HG03064 (cell line): ENCODE data around the gene POLR2L.

Experiments
- ATAC-seq: cut with Tn5 transposase; IDR thresholded peaks from one replicate; pipeline ENCODE4 v1.9.1; 2021; ENCODE audit warnings: low read depth; ENCODE audit not compliant: unreplicated experiment

Gene POLR2L

DNA sequence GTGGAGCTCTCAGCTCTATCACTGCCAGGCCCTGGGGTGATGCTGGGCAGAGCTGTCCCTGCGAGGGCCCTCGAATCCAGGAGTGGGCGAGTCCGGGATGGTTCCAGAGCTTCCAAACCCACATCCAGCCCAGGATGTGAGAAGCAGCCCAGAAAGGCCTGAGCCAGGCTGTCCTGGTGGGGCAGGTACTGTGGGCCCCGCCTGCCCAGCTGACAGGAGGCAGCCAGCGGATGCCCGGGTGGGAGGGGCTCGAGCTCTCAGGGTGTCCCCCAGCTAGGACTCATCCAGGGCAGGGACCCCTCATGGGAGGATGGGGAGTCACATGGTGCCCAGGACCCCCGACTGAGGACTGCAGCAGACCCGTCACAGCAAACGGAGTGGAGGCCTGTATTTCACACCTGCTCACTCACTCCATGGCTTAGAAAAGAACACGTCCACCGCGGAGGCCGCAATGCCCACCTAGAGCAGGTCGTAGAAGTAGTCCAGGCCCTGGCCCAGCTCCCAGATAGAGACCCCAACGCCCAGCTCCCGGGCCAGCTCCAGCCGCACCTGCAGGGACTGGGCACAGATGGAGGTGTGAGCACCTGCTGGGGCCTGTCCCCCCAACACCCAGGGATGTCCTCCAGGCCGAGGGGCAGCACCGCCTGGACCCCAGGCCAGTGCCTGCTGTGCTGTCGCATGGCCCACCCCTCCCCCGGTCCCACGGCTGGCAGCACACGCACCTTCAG, 27.2 kb upstream of the POLR2L start:
- ATAC-seq: no peak

DNA sequence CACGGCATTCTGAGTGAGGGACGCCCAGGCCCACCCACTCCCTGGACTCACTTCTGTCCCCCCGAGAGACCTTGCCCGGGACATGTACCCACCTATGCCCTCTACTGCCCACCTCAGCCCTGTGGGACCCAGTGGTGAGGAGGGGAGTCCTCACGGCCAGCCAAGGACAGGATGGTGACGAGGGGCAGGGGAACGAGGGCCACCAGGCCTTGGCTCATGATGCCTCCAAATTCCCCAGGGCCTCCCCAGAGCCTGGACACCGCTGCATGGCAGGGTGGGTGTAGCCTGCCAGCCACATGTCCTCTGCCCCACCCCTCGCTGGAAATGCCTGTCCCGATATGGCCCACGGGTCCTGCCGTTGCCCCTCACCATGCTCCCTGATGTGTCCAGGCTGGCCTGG, 26.5 kb upstream of the POLR2L start:
- ATAC-seq: no peak

DNA sequence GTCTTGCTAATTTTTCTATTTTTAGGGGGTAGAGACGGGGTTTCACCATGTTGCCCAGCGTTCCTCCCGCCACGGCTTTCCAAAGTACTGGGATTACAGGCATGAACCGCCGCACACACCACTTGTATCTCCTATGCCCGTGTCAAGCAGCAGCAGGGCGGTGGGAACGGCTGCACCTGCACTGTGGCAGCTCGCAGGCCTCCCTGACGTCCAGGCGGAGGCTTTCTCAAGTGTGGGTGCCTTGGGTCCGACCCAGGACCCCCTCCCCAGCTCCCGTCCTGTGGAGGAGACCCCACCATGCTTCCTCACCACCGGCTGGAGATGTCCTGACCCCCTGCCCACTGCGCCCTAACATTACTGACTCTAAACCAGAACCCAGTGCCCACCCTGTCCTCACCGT, 26.1 kb upstream of the POLR2L start:
- no peak for ATAC-seq

DNA sequence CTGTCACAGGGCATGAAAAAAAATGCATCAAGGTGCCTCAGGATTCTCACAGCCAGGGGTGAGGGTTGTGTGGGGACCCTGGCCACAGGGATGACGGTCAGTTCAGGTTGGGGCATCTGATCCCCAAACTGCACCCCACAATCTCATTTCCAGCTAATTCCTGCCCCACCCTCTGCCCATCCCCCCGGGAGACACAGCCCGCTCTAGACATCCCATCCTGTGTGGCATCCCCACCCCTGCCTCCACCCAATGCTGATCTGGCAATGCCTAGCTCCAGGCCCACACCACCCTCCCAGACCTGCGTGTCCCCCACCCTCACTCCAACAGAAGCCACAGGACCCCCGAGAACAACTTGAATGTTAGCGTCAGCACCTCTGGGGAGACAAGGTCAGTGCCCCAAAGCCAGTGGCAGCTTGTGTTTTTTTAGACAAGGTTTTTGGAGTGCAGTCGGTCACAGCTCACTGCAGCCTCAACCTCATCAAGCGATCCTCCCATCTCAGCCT, 25.6 kb upstream of the POLR2L start:
- no peak for ATAC-seq

DNA sequence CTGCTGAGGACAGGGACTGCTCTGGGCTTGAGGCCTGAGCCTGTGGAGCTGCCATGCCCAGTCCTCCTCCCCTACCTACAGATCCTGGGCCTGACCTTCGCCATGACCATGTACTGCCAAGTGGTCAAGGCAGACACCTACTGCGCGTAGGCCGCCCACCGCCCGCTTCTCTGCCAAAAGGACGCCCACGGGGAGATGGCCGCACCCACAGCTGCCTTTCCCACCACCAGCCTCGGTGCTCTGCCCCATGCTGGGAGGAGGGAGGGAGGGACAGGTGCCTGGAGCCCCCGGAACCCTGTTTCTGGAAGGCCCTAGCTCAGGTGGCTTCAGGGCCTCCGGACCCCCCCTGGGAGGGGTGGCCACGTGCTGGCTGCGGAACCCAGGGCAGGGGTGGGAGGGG, 24.2 kb upstream of the POLR2L start:
- no peak for ATAC-seq

DNA sequence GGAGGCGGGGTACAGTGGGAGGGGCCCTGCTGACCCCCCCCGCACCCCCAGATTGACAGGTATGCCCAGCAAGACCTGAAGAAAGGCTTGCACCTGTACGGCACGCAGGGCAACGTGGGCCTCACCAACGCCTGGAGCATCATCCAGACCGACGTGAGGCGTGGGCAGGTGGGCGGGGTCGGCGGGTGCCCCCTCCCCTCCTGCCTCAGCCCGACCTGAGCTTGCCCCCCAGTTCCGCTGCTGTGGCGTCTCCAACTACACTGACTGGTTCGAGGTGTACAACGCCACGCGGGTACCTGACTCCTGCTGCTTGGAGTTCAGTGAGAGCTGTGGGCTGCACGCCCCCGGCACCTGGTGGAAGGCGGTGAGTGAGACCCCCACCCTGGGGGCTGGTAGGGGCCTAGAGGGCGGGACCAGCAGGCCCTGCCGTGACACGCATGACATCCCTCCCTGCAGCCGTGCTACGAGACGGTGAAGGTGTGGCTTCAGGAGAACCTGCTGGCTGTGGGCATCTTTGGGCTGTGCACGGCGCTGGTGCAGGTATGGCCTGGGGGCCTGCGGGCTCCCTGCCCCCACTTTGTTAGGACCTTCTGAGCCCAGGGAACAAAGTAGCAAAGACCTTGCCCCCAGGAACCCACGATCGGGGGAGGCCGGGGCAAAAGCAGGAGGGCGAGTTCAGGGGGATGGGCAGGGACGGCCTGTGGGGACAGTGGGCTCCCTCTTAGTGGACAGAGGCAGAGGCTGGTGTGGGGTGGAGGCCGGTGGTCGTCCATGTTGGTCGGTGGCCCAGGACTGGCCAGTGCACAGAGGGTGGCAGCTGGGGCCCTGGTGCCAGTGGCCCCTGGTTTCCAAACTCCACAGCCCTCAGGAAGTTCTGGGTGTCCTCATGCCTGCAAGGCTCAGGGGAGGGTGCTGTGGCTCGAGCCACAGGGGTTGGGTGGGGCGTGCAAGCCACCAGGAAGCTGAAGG, 23.4 kb upstream of the POLR2L start:
- ATAC-seq: no peak

DNA sequence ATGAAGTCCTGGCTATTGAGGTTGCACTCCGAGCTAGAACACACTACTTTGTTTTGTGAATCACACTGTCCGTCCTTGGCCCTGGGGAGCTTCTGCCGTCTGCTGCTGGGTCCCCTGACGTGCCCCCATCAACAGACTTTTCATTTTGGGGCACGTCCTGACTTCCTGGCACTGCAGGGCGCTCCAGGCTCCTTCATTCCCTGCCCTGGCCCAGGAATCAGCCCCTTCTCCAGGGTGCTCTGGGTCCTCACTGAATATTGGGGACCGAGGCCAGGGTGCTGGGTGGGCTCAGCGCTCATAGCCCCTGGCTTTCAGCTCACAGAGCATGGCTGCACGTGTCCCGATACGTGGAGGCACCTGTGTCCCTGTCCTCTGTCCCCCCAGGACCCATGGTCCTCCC, 22.6 kb upstream of the POLR2L start:
- ATAC-seq: no peak

DNA sequence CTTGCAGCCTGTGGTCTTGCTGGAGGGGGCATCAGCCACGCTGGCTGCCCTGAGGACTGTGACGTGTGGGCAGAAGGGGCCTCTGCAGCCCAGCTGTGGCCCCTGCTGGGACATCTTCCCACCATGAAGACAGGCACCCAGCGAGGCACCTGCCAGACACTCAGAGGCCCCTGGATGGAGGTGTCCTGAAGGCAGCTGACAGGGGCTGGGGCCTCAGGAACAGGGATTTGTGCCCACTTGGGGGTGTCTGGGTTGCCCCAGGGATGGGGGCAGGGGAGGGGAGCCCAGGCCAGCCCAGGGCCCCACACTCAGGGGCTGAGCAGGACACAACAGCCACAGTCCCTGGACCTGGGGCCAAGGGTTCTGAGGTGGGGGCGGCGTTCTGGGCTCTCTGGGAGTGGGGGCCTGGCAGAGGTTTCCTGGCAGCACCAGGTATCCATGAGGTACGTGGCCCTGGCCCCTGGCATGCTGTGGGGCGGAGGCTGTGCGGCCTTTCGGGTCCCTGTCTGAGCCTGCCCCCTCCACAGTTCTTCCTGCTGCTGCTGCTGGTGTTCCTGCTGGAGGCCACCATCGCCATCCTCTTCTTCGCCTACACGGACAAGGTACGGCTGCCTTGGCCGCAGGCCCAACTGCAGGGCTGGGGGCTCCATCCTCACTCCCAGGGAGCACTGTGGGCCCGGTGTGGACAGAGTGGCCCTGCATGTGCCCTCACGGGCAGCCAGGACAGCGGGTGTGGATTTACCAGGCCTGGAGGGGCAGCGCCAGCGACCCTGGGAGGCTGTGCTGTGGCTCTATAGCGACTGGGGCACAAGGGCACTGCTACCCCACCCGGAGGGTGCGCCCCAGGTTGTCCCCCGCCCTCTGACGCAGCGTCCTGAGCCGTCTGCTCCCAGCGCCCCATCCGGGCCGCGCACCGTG, 21.8 kb upstream of the POLR2L start:
- ATAC-seq: no peak

DNA sequence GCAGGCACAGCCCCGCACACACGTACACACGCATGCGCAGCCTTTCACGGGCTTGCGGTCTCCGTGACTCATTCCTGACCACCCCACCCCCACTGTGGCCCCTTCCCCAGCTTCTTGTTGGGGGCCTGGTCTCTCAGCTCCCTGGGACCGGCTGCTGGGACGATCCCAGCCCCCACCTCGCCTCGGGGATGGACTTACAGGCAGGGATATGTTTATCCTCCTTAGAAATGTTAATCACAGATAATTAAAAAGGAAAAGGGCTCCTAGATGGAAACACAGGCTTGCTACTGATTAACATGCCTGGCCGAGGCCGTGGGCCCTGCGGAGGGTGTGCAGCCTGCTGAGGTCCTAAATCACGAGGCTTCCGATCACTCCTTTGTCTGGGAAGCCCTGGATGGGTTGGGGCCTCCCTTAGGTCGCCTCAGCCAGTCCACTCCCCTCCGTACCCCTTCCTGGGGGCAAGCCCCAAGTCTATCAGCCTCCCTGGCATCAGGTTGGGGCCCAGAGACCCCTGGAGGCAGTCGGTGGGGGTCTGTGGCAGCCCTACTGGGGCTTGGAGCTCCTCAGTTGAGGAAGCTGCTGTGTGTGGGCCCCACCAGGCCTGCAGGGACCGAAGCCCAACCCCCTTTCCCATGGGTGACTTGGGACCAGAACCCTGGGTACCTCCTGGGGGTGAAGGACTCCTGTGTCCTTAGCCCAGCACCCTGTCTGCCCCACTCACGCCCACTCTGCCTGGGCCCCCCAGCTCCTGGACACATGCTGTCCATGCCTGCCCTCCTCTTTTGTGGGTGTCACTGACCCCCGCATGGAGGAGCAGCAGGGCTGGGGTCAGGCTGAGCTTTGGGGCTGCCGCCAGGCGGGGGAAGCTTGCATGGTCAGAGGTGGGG, 20.9 kb upstream of the POLR2L start:
- ATAC-seq: no peak

DNA sequence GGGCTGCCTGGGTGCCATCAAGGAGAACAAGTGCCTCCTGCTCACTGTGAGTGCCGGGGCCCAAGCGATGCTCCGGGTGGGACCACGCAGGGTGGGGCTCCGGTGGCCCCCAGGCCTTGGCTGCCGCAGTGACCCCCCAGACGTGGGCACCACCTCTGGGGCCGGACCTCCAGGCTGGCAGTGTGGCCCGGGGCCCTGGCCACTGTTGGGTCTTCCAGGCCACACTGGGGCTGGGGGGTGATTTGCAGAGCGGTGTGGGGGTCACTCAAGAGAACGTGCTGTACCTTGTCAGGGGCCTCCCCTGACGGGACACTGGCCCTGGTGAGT, 20.3 kb upstream of the POLR2L start:
- no peak for ATAC-seq

DNA sequence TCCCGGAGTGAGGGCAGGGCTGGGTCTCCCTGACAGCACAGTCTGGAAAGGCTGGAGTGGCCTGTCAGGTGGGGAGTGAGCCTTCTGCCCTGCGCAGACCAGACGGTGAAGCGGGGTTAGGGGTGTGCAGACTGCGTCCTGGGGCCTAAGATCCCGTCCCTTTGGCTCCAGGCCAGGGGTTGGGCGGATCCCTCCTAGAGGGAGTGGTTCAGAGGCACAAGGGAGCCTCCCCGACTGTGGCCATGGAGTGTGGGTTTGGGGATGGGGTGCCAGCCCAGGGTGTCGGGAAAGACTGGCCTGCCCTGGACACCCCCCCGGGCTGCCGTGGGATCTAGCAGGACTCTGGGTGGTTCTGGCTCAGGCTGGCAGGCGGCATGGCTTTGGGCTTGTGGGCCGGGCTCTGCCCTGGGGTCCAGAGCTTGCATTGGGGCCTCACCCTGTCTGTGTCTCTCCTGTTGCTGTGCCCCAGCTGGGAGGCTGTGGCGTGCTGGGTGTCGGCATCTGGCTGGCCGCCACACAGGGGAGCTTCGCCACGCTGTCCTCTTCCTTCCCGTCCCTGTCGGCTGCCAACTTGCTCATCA, 19.8 kb upstream of the POLR2L start:
- ATAC-seq: no peak

DNA sequence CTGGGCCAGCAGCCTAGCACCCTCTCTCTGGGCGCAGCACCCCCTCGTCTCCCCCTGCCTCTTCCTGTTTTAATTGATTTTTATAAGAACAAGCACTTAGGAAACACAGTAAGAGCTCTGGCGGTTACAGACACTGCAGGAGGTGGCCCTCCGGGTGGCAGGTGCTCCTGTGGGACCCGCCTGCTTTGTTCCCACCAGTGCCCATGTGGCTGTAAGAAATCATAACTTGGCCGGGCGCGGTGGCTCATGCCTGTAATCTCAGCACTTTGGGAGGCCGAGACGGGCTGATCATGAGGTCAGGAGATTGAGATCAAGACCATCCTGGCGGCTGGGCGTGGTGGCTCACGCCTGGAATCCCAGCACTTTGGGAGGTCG, 18.8 kb upstream of the POLR2L start:
- ATAC-seq: no peak

DNA sequence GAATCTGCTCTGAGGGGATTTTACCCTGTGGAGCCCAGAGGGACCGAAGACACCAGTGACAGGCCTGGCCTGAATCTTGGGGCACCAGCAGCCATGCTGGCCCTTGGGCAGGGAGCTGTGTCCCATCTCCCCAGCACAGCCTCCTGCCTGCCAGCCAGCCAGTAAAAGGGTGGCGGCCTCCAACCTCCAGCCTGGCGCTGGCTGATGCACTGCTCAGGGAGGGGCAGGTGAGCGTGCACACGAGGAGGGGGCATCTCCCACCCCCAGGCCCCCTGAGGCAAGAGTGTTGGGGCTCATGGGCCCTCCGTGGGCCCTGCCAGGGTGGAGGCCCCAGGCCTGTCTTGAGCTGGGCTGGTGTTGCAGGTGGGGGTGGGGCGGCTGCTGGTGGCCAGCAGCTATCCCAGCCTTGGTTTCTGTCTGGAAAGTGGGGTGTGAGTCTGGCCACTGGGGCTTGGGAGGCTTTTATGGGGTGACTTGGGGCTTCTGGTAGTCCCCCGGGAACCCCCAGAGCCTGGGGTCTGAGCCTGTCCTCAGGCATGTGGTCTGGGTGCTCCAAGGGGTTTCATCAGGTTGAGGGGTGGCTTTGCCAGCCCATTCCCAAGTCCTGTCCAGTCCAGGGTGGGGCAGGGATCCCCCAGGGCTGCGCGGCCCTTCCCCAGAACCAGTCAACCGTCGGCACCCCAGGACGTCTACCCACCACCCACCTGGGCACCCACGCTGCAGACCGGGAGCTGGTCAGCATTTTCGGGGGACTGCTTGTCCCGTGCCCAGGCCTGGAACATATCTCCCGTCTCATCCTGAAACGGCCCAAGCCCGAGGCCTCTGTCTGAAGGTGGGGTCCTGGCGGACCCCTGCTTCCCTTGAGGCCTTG, 18.1 kb upstream of the POLR2L start:
- no peak for ATAC-seq

DNA sequence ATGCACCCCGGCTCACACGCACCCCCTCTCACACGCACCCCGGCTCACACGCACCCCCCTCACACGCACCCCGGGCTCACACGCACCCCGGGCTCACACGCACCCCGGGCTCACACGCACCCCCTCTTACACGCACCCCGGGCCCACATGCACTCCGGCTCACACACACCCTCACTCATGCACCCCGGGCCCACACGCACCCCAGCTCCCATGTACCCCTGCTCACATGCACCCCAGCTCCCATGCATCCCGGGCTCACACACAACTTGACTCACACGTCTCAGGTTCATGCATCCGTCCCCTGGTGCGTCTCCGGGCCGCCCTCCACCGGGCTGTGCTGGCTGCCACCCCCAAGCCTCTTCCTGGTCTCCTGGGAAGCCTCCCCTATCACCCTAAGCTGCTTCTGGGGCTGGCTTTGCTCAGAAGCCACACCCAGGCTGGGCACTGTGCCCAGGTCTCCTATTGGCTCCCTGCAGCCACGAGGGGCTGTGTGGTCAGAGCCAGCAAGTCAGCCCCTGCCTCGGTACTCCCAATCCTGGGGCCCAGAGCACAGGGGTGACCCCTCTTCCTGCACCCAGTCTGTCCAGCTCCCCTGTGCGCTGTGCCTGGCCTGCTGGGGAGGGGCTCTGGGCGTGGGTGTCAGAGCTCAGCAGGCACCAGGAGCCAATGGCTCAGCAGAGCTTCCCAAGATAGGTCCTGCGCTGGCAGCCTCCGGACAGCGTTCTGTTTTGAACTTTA, 17.2 kb upstream of the POLR2L start:
- ATAC-seq: no peak

DNA sequence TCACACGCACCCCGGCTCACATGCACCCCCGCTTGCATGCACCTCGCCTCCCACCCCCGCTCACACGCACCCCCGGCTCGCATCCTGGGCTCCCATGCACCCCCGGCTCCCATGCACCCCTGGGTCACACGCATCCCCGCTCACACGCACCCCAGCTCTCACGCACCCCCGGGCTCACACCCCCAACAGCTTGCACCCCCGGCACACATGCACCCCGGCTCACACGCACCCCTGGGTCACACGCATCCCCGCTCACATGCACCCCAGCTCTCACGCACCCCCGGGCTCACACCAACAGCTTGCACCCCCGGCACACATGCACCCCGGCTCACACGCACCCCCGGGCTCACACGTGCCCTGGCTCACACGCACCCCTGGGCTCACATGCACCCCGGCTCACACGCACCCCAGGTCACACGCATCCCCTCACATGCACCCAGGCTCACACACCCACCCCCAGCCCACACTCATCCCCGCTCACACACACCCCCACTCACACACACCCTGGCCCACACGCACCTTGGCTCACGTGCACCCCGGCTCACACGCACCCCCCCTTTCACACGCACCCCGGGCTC, 16.5 kb upstream of the POLR2L start:
- no peak for ATAC-seq

DNA sequence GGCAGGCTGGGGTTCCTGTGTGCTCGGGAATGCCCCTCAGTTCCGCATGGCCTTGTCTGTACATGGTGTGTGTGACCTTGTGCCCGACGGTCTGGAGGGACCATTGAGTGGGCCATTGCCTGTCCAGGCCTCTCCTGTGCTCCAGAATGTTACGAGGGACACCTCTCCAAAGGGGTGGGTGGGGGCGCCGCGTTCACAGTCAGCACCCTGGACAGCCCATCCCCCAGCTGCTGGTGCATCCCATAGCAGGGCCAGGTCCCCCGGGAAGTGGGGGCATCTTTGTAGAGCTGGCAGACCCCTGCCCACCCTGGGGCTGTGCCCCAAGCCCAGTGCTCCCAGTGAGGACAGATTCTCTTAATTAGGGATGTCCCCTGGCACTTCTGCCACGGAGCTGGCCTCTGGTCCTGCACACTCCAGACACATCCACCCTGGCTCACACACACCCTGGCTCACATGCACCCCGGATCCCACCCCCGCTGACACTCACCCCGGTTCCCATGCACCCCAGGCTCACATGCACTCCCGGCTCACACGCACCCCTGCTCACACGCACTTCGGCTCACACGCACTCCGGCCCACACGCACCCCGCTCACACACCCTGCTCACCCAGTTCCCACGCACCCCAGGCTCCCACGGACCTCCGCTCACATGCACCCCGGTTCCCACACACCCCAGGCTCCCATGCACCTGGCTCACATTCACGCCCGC, 15.9 kb upstream of the POLR2L start:
- no peak for ATAC-seq

DNA sequence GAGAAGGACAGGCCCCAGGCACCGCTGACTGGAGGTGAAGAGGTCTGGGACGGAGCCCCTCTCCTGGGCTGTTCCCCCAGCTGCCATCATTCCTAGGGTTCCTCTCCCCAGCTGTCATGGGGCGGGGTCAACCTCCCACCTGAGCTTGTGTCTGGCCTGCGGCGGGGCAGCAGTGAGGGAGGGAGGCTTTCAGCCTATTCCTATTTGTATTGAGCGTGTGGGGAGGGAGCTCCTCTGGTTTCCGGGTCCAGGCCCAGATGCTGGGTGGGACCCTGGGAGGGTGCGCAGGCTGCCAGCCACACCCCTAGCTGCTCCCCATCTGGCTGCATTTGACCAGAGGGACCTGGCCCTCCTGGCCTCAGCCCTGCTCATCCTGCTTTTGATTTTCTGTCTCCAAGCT, 14.1 kb upstream of the POLR2L start:
- no peak for ATAC-seq
